NK-92 (cell line): ENCODE measurements around the gene GAREM1.

ENCODE experiments used
- DNase-seq: peaks from one replicate; lab custom pipeline; 2025; ENCODE audit not compliant: unreplicated experiment; lab: John Stamatoyannopoulos, UW

Gene GAREM1

DNA sequence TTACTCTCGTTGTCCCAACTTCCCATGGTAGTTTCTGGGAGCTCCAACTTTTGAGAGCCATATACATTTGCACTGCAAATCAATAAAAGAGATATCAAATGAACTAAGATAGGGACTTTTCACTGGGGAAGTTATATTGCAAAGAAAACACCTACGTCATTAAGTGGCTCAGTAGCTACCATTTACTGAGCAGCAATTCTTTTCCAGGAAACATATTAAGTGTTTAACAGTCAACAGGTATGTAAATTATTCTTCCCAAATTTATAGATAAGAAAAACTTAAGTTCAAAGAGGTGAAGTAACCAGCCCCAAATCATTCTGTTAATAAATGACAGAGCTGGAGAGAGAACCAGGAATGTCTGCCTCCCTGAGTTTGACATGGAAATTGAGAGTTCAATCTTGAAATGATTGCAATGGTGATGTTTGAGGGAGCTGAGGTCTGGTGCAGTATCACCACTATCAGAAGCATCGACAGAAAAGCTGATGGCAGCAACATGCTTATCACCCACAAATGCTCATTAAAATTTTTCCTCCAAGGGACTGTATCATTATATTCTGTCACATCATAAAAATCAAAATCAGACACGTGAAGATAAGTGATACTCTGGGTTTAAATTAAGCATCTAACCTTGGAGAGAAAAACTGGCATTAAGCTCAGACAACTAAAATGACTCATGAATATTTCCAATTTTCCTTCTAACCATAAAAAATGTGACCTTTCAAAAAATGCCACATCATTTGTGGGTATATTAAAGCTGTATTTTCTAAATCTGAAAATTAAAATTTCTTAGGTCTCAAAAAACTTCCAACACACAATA, 43.4 kb downstream of the GAREM1 start:
- no peak for DNase-seq

DNA sequence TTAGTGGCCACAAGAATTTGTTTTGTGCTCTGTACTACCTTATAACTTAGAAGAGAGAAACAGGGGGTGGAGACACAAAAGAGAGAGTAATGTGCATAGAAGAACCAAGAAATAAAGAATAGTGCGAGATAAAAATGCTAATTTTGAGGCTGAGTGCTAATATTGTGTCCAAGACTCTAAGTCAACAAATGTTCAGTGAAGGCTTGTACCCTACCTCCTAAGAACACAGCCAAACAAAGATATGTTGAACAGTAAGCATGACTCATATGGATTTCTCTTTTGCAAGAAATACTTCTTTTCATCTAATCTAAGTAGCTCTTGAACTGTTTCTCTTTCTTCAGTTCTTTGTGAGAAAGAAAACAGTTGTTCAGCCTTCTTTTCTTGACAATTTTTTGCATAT, 45.2 kb downstream of the GAREM1 start:
- DNase-seq: no peak

DNA sequence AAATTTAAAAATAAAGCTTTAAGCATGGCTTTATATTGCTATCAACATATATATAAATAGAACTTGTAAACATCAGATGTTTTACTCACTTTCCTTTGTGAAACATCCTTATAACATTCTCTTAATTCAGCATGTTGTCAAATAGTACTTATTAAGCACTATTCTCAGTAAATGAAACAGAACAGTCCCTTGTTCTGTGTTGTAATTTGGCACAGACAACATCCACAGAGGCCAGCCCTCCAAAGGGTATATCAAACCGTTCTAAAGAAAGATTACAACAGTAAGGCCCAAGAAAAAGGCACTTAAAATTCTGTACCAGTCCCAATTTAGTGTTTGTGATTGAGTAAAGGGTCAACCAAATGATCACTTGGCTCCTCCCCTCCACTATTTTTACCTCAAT, 46.0 kb downstream of the GAREM1 start:
- no peak for DNase-seq

DNA sequence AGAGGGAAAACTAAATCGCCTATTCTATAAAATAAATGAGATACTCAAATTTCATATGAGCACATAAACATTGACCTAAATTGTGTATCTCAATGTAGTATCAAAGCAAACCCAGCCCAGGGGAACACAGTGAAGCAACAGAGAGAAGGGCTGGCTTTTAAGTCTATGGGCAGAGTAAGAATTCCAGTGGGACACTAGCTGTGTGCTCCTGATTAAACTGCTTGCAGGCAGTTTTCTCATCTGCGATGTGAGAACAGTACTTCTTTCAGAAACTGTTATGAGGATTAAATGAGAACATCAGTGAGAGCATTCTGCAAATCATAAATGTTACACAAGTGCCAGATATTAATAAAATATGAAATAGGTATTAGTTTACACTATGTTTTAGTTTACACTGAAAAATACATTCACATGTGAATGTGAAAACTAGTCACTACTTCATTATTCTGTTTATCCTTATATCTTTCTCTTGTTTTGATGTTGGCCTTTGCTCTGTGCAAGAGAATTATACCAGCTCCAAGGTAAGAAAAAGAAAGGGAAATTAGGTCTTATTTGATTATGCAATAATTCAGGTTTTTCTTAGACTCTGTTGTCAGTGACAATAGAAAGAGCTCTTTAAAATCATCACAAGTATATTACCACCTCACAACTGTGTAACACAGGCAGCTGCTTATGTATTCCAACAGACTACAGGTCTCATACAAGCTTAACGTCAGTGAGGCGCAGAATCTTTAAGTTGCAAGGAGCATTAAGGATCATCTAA, 47.5 kb downstream of the GAREM1 start:
- DNase-seq: no peak

DNA sequence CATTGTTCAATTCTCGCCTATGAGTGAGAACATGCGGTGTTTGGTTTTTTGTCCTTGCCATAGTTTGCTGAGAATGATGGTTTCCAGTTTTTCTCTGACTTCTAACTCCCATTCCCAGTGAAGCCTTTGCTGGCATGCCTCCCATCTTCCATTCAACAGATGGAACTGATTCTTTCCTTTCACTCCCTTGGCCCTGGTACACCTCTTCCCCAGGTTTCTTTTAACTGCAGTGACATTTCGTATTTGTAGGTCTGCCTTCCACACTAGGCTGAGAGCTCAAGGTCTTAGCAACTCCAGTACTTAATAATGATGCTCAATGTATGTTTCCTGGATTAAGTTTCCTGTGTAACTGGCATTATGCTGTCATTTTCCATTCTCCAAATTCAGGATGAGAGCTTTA, 48.5 kb downstream of the GAREM1 start:
- DNase-seq: no peak

DNA sequence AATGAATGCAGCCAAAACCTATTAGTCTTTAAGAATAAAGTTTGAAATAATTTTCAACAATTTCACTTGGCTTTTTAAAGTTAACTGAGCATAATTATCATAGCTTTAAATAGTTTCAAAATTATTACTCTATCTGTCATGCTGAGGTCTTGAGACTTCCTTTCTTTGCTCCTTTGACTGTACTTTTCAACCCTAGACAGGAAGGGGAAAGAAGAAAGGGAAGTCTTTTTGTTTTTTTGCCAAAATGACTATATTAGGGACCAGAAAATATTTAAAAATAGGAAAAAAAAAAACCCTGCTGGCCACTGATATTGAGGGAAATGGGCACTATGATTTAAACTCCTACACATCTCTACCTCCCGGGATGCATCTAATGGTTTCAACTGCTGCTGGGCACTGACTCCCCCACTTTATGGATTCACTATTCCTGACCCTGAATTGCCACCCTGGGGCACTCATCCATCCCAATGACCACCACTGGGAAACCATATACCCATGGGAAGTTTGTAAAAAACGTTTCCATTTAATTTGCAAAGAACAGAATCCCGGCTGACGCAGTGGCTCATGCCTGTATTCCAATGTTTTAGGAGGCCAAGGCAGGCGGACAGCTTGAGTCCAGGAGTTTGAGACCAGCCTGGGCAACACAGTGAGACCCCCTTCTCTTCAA, 50.5 kb downstream of the GAREM1 start:
- DNase-seq: no peak

DNA sequence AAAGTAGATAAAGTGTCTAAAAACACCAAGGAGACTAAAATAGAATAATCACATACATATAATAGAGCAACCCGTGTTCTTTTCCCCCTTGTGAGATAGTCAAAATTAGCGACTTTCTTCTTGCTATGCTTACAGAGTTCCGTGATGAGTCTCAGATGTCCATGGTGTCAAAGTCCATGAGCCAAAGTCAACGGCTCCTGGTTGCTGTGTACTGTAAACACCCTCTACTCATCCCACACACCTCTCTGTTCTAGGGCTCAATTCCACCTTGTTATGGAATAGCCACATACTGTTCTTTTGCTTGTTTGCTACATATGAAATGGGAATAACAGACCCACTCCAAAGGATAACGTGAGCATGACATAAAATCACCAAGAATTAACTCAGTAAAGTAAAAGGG, 52.5 kb downstream of the GAREM1 start:
- DNase-seq: no peak

DNA sequence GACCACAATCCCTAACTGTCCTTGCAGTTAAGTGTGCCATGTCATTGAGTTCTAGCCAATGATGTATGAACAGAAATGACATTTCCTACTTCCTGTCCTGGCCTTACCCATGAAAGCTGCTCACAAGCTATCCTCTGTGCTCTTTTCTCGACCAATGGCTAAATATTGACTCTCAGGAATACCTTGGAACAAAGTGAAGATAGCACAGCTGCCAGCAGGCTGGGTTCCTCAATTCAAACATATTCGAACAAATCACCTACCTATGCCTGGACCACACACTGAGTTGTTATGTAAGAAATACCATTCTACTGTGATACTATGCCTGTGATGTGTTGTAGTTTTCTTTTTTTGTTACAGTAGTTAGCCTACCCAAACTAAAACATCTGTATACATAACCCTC, 65.1 kb downstream of the GAREM1 start:
- DNase-seq: no peak

DNA sequence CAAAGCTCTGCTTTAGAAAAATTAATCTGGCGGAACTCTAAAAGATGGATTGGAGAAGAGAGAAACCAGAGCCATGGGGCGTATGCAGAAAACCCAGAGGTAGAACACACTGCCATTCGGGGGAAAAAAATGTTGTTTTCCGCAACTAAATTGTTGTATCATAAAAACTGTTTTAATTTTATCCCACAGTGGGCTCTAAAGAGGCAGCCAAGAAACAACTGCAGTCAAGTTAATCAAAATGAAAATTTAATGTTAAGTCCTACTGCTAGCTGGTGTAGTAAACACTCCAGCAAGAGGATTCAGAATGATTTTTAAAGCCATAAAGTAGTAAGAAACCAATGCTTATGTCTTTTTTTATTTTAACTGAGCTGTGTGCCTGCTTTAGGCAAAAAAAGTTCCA, 69.1 kb downstream of the GAREM1 start:
- no peak for DNase-seq

DNA sequence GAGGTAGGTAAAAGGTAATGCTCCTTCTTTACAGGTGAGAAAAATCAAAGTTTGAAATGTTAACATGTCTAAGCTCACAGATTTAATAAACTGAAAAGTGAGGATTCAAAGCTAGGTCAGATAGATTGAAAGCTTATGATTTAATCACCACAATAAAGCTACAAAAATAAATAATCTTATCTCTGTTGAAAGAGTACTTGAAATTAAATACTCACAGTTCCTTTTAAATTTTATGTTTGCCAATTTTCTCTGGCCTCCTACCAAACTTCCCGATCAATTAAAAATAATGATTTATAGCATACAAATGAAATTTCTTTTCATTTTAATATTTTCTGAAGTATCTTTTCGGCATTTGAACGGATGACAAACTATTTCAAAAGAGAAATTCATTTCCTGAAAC, 77.3 kb downstream of the GAREM1 start:
- no peak for DNase-seq

DNA sequence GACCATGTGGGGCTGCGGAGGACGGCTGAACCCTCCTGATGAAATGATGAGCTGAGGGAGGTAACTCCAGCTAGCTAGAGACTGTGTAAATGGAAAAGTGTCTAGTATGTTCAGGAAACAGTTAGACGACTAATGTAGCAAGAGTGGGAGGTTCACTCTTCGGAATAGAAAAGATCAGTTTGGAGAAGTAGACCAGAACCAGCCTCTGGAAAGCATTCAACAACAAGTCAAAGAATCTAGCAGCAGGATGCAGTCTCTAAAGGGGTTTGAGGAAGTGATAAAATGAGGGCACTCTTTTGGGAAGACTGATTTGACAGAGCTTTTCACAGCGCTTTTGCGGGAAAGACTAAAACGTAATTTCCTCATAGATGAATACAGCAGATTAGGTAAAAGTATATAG, 79.6 kb downstream of the GAREM1 start:
- no peak for DNase-seq

DNA sequence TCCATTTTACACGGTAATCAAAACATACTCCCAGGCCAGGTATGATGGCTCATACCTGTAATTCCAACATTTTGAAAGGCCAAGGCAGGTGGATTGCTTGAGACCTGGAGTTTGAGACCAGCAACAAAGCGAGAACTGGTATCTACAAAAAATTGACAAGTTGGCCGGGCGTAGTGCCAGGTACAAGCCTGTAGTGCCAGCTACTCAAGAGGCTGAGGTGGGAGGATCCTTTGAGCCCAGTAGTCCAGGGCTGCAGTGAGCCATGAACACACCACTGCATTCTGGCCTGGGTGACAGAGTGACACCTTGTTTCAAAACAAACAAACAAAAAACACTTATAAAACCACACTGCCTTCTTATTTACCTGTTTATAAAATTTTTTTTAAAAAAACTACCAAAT, 80.8 kb downstream of the GAREM1 start:
- no peak for DNase-seq

DNA sequence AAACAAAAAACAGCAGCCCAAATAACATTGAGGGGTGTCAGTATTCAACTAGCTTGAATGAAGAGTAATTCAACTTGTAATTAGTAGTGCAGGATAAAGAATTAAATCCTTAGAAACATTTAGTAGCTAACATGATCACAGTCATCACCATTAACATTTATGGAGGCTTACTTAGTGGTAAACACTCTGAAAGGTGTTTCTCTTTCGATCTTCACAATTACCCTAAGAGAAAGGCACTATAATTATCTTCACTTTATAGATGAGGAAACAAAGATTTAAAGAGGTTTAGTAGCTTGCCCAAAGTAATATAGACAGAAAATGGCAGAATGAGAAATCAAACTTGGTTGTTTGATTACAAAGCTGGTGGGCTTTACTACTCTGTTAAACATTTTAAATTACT, 81.5 kb downstream of the GAREM1 start:
- DNase-seq: no peak

DNA sequence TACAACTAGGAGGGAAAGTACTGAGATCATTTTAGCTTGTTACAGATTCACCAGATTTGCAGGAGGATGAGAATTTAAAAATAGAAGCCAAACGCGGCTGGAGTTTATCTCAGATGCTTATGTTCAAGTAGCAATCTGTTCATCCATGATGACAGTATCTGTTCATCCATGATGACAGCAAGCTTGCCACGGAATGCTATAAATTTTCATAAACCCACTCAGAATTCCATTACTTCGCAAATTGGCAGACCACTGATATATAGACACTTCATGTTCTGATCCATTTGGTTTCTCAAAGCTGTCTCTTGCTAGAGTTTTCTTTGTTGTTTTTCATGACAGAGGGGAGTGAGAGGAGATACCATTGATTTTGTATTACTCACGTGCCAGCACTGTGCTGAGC, 84.2 kb downstream of the GAREM1 start:
- no peak for DNase-seq

DNA sequence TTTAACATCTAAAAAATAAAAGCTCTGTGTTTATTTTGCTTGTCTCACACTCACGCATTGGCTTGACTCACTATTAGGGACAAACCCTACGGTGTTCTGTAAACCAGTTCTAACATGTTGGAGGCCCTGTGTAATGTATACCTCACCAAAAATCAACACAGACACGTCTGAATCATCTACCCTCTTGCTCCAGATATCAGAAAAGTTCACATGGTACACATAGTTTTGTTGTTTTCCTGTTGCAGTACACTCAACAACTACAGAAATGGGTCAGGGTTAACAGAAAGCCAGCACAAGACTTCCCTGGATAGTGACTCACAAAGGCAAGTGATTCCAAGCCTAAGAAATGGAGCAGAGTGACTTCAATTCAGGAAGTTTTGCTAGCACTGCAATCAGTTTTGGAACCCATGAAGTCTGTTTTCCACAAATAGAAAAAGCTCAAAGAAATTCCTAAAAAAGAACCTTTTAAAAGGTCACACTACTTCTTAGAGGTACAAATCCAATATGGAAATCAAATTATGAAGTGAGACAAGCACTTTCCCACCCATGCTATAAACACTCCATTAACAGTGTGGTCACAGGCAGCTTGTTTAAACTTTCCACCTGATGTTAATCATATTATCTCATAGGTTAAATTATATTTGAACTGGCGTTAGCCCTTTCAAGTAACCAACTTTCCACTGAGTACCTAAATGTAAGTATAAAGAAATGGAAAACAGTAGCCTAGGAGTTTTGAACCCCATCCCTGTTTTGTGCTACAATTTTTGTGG, 87.4 kb downstream of the GAREM1 start:
- no peak for DNase-seq

DNA sequence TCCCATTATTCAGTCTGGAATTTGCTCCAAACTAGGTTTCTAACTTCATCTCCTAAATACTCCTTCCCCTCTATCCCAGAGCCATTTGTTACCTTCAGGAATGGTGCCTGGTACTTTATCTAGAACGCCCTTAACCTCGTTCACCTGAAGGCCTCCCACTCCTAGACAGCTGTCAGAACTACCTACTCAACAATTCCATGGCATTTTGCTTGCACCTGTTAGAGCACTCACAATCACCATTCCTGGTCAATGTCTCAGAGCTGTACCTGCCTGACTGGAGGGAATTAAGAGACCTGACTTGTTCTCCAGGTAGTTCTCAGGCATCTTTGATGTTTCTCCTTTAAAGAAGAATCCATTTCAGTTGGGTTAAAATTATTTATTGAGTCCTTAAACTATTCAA, 88.9 kb downstream of the GAREM1 start:
- no peak for DNase-seq

DNA sequence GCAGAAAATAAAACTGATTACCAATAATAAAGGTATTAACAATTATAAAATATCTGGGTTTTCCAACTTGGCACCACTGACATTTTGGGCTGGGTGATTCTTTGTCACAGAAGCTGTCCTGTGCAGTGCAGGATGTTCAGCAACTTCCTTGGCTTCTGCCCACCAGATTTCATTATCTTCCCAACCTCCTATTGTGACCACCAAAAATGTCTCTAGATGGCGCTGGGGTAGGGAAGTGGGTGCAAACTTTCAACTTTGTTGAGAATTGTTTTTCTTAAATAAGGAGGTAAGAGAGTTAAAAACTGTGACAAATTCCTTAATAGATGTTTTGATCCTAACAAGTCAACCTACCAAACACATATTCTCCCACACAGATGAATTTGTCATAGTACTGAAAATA, 90.1 kb downstream of the GAREM1 start:
- DNase-seq: no peak

DNA sequence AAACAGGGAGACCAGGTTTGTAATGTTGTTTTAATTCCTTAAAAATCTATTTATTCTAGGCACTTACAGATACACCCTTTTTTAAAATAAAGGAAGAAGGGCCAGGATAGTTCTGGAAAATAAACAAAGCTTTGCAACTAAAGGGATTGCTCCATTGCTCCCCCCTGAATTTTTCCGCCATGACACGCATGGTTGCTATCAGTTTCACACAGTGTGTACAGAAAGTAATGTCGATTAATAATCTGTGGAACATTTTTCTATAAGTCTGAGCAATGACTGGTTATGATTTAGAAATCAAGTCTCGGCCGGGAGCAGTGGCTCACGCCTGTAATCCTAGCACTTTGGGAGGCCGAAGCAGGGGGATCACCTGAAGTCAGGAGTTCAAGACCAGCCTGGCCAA, 90.8 kb downstream of the GAREM1 start:
- no peak for DNase-seq

DNA sequence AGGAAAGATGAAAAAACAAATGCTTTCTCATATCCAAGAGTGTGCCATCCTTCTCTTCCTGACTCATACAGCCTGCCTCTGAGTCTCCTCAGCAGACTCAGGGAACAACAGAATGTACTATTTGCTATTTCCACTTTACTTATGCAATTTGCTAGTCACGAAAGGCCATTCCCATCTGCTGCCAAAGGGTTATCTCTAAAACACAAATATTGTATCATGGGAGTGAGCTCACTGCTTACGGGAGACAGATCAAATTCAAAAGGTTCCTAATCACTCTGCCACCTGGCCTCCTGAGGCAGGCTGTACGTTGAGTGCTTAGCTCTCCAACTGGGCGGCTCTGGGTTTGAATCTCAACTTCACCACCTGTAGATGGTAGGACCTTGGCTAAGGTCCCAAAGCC, 92.0 kb downstream of the GAREM1 start:
- DNase-seq: no peak

DNA sequence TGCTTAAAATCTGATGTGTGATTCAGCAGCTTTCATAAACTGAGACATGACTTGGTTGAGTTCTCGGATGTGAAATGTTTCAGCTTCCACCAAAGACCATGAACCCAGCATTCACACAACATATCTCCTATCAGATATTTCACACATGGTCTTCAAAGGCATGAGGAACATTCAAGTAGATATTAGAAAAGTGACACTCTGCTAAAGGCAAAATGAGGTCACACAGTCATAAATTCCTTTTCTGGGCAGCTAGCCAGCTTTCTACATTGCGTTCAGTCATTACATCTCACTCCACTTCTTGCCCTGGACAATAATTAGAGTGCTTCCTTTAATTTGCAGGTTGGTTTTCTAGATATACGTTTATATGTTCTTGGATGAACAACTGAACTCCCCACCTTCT, 96.7 kb downstream of the GAREM1 start:
- no peak for DNase-seq

DNA sequence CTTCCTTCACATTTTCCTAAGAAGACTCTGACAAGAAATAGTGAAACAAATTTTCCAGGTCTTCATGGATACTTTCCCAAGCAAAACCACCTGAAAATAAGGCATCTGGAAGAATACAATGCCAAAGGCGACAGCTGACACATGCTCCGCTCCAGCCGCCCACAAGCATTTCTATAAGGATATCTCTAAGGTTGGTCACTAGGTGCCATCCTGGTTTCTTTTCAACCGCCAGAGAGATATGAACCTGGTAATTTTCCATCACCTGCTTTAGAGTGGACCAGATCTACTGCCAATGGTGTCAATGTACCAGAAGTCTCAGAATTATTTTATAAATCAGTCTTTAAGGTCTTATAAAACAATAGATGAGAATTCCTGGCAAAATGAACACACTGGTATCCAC, 97.2 kb downstream of the GAREM1 start:
- DNase-seq: no peak
